Neural progenitor cell (in vitro differentiated cells): ENCODE data around the gene MTMR4.

Experiments
- EZH2phosphoT487 ChIP-seq: fragments of 200-600 bp; sonication (generic); IDR thresholded peaks from 2 replicates; pipeline ENCODE4 v1.6.1; 2017; ENCODE audit warnings: antibody characterized with exemption
- TF ChIP-seq, protein P1 (sequence below): fragments of 200-600 bp; sonication (generic); IDR thresholded peaks from 2 replicates; pipeline ENCODE4 v1.5.1; 2017; ENCODE audit warnings: antibody characterized with exemption, mild to moderate bottlenecking

GRCh38 chr17:58536542-58536941, 22.1 kb upstream of the MTMR4 start:
- TF ChIP-seq, protein P1, sequence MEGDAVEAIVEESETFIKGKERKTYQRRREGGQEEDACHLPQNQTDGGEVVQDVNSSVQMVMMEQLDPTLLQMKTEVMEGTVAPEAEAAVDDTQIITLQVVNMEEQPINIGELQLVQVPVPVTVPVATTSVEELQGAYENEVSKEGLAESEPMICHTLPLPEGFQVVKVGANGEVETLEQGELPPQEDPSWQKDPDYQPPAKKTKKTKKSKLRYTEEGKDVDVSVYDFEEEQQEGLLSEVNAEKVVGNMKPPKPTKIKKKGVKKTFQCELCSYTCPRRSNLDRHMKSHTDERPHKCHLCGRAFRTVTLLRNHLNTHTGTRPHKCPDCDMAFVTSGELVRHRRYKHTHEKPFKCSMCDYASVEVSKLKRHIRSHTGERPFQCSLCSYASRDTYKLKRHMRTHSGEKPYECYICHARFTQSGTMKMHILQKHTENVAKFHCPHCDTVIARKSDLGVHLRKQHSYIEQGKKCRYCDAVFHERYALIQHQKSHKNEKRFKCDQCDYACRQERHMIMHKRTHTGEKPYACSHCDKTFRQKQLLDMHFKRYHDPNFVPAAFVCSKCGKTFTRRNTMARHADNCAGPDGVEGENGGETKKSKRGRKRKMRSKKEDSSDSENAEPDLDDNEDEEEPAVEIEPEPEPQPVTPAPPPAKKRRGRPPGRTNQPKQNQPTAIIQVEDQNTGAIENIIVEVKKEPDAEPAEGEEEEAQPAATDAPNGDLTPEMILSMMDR, result no peak
- TF ChIP-seq EZH2phosphoT487, result no peak
